ENCODE data around the gene LEF1.

The LEF1 gene

GRCh38 chr4:108110450-108110849, 58.3 kb downstream of the LEF1 start:
- DNase-seq (ENCODE audit: low read depth in 2 of 2) = no peak

GRCh38 chr4:108109997-108110416, 58.7 kb downstream of the LEF1 start:
- no peak for DNase-seq (ENCODE audit: low read depth in 2 of 2)

- DNase-seq (ENCODE audit: low read depth in 2 of 2) = no peak
These were observed 59.6 kb downstream of the LEF1 start for GRCh38 chr4:108109111-108109510.

- DNase-seq (ENCODE audit: low read depth in 2 of 2) = peak; percentile 25 to 36
These were observed 60.9 kb downstream of the LEF1 start for GRCh38 chr4:108107729-108108382.

- no peak for DNase-seq (ENCODE audit: low read depth in 2 of 2)
These were observed 61.6 kb downstream of the LEF1 start for GRCh38 chr4:108107101-108107500.

- DNase-seq (ENCODE audit: low read depth in 2 of 2) = no peak
These were observed 62.5 kb downstream of the LEF1 start for GRCh38 chr4:108106186-108106585.

- no peak for DNase-seq (ENCODE audit: low read depth in 2 of 2)
These were observed 65.5 kb downstream of the LEF1 start for GRCh38 chr4:108103099-108103862.

GRCh38 chr4:108100827-108101226, 67.9 kb downstream of the LEF1 start:
- no peak for DNase-seq (ENCODE audit: low read depth in 2 of 2)

GRCh38 chr4:108099838-108100237, 68.9 kb downstream of the LEF1 start:
- DNase-seq (ENCODE audit: low read depth in 2 of 2) = no peak

- no peak for DNase-seq (ENCODE audit: low read depth in 2 of 2)
These were observed 70.7 kb downstream of the LEF1 start for GRCh38 chr4:108097990-108098553.

- no peak for DNase-seq (ENCODE audit: low read depth in 2 of 2)
These were observed 73.7 kb downstream of the LEF1 start for GRCh38 chr4:108094923-108095482.

- no peak for DNase-seq (ENCODE audit: low read depth in 2 of 2)
These were observed 74.6 kb downstream of the LEF1 start for GRCh38 chr4:108094131-108094530.

- DNase-seq (ENCODE audit: low read depth in 2 of 2) = no peak
These were observed 76.4 kb downstream of the LEF1 start for GRCh38 chr4:108092288-108092687.

- DNase-seq (ENCODE audit: low read depth in 2 of 2) = no peak
These were observed 81.3 kb downstream of the LEF1 start for GRCh38 chr4:108087293-108087967.

- no peak for DNase-seq (ENCODE audit: low read depth in 2 of 2)
These were observed 87.5 kb downstream of the LEF1 start for GRCh38 chr4:108081256-108081655.

GRCh38 chr4:108080747-108081146, 88.0 kb downstream of the LEF1 start:
- peak in 1 of 2 donors; percentile 25 for DNase-seq (ENCODE audit: low read depth in 2 of 2)

- DNase-seq (ENCODE audit: low read depth in 2 of 2) = no peak
These were observed 90.6 kb downstream of the LEF1 start for GRCh38 chr4:108078024-108078733.

- DNase-seq (ENCODE audit: low read depth in 2 of 2) = peak; percentile 46 to 53
These were observed 96.4 kb downstream of the LEF1 start for GRCh38 chr4:108072300-108072699.

GRCh38 chr4:108070775-108071174, 98.0 kb downstream of the LEF1 start:
- DNase-seq (ENCODE audit: low read depth in 2 of 2) = no peak

- no peak for DNase-seq (ENCODE audit: low read depth in 2 of 2)
These were observed 100.3 kb downstream of the LEF1 start for GRCh38 chr4:108068442-108068841.

GRCh38 chr4:108060686-108061321, 107.9 kb downstream of the LEF1 start:
- no peak for DNase-seq (ENCODE audit: low read depth in 2 of 2)

Measured in stimulated activated CD8-positive, alpha-beta memory T cell treated with anti-CD3 and anti-CD28 coated beads, Interleukin-15, amount 100 ng/mL, for 48 hours (primary cell).